Activated gamma-delta T cell (primary cell): ENCODE data around the gene LDLRAD4.
"Not testable (repeated sequence)": the region's sequence is repeated elsewhere in the genome, so short reads cannot be mapped to it uniquely, and the experiment has no call there.

Experiments used
- DNase-seq: peaks from one replicate; lab custom pipeline; 2025; lab: John Stamatoyannopoulos, UW

The LDLRAD4 gene

DNA sequence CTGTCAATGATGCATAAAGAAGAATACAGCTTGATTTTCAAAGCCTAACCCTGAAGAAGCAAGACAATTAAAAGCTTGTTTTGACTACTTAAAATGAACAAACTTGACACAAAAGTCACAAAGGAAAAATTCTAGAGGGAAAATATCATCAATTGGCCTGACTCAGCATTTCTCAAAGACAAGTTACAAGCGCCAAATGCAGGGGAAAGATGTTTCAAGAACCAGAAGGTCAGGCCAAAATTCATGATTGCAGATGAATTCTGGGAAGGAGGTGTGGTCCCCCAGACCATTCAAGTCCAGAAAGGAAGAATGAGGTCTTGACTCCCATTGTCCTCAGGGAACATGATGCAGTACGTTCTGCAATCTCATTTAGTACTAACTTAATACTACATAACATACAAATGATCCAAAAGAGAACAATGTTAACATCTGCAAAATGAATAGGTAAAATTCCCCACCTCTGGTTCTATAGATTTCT is 443.3 kb downstream of the LDLRAD4 start:
- DNase-seq = no peak

DNA sequence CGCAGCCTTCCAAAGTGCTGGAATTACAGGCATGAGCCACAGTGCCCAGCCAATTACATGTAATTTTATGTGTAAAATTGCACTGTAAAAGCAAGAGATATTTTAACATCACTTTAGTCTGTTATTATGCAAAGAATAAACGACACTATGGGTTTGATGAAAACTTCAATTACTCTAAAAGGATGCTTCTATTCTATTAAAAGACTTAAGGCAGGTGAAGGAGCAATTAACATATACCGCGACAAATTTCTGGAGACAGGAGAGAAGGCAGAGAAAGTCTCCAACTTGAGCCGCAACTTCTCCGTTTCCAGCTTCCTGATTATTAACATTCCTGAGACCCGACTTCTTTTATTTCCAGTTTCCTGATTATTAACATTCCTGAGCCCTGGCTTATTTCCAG is 454.1 kb downstream of the LDLRAD4 start:
- DNase-seq = no peak

DNA sequence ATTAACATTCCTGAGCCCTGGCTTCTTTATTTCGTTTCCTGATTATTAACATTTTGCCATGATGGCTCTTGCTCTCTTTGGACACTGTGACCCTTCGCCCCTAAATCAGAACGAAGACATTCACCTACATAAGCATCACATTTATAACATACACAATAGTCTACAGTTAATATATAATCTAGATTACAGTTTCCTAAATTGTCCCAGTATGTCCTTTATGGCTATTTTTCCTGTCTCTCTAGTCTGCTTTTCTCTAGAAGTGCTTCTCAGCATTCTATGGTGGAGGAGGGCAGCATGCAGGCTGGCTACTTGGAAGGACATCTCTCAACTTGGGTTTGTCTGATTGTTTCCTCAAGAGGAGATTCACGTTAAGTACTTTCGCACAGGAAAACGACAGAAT is 457.9 kb downstream of the LDLRAD4 start:
- DNase-seq = no peak

DNA sequence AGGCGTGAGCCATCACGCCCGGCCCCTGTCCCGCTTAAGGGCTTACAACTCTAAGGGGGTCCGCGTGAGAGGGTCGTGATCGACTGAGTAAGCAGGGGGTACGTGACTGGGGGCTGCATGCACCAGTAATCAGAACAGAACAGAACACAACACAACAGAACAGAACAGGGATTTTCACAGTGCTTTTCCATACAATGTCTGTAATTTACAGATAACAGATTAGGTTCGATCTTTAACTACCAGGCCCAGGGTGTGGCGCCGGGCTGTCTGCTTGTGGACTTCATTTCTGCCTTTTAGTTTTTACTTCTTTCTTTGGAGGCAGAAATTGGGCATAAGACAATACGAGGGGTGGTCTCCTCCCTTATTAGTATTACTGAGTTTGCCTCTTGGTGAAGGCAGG is 458.8 kb downstream of the LDLRAD4 start:
- not testable (repeated sequence) for DNase-seq

DNA sequence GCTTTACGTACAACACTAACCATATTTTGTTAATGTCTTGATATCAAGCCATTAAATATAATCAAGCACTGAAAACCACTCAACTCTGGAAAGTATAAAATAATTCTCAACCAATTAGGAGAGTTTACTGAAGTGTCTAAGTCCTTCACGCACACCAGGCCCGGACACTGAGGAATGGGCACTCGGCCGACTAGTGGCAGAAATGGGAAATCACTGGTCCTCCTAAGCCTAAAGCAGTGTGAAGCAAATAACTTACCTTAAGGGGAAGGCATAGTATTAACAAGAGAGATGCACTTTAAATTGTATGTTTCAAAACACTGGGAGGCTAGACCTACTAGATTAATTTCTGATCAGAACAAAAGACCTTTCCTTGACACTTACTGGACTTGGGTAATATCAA is 462.1 kb downstream of the LDLRAD4 start:
- no peak for DNase-seq

DNA sequence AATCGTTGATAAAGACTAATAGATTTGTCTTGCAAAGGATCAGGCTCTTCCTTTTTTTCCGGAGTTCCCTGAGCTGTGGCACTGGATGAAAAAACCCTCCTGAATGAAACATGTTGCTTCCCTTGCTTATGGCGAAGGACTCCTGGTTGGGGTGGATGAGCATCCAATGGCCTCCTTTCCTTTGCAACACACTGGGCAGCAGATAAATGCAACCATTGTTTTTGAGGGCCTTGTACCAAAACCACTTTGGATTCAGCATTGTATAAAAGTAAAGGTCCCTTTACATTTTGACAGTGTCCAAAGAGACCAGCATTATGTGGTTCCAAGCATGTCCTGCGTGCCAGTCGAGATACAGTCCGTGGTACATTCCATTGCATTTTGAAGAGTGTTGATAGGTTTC is 463.1 kb downstream of the LDLRAD4 start:
- no peak for DNase-seq

DNA sequence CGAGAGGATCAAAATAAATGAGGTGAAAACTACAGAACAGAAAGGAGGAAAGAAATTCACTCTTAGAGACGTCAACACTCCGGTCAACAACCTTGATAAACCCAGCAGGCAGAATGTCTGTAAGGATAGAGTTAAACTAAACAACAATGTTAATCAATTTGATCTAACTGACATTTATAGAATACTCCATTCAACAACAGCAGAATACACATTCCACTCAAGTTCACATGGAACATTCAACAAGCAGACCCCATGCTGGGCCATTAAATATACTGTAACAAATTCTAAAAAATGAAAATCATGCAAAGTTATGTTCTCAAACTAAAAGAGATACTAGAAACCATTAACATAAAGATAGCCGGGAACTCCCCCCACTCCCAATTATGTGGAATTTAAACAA is 466.0 kb downstream of the LDLRAD4 start:
- DNase-seq = no peak

DNA sequence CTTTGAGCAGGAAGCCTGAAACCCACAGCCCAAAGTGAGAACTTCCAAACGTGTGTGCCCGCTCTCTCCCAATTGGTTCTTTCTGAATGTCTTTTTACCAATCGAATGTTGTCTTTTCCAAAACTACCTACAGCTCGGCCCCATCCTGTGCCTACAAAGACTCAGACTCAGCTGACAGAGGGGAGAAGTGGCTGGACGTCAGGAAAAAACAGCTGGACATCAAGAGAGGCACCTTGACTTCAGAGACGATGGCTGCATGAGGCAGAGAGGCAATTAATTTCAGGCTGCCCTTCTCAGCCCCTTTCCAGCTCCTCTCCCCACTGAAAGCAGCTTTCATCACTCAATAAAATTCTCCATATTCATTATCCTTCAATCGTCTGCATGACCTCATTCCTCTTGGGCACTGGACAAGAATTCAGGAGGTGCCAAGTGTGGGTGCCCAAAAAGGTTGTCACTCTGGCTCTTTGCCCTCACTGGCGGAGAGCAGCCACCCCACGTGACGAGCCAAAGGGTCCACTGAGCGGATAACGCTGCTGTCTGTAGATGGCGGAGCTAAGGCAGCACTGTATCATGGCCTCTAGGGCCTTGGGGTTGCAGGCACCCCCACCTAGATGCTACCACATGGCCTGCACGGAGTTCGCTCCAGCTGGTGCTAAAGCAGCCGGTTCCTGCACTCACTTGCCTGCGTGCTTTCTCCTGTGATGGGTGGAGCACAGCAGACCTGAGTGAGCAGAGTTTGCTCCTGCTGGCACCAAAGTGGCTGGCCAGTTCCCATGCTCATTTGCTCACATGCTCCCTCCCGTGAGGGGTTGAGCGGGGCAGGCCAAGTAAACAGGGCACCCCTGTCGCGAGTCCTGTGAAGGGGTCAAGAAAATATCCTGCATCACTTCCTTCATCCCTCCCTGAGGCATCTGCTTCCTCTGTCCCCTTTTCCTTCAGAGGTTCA is 469.9 kb downstream of the LDLRAD4 start:
- DNase-seq = no peak

DNA sequence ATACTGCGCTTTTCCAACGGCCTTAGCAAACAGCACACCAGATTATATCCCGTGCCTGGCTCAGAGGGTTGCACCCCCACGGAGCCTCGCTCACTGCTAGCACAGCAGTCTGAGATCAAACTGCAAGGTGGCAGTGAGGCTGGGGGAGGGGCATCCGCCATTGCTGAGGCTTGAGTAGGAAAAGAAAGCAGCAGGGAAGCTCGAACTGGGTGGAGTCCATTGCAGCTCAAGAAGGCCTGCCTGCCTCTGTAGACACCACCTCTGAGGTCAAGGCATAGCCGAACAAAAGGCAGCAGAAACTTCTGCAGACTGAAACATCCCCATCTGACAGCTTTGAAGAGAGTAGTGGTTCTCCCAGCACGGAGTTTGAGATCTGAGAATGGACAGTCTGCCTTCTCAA is 471.5 kb downstream of the LDLRAD4 start:
- not testable (repeated sequence) for DNase-seq

DNA sequence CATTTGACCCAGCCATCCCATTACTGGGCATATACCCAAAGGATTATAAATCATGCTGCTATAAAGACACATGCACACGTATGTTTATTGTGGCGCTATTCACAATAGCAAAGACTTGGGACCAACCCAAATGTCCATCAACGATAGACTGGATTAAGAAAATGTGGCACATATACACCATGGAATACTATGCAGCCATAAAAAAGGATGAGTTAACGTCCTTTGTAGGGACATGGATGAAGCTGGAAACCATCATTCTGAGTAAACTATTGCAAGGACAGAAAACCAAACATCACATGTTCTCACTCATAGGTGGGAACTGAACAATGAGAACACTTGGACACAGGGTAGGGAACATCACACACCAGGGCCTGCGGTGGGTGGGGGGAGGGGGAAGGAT is 476.8 kb downstream of the LDLRAD4 start:
- not testable (repeated sequence) for DNase-seq

DNA sequence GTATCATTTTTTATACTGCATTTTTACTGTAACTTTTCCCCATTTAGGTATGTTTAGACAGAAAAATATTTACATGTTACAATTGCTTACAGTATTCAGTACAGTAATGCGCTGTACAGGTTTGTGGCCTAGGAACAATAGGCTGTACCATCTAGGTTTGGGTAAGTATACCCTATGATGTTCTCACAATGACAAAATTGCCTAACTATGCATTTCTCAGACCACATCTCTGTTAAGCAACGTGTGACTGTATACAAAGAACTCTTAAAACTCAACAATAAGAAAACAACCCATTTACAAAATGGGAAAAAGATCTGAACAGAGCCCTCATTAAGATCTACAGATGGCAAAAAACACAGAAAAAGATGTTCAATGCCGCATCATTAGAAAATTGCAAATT is 478.4 kb downstream of the LDLRAD4 start:
- no peak for DNase-seq

DNA sequence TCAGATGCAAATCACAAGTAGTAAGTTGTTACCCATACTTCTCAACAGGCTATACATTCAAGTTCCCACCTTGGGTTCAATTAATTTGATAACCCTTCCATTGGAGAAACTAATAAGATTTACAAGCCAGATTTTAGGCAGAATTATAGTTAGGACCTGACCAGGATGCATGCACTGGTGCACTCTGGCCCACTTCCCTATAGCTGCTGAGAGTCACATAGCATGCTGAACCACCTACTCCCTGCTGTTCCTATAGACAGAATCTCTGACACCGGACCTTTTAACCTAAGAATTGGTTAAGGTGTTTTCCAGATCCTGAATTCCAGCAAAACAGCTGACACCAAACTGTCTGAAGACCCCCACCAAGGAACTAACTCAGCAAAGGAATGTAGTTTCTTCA is 481.6 kb downstream of the LDLRAD4 start:
- DNase-seq = no peak
